ENCODE measurements around the gene ADAMTS14.

Gene ADAMTS14

DNA sequence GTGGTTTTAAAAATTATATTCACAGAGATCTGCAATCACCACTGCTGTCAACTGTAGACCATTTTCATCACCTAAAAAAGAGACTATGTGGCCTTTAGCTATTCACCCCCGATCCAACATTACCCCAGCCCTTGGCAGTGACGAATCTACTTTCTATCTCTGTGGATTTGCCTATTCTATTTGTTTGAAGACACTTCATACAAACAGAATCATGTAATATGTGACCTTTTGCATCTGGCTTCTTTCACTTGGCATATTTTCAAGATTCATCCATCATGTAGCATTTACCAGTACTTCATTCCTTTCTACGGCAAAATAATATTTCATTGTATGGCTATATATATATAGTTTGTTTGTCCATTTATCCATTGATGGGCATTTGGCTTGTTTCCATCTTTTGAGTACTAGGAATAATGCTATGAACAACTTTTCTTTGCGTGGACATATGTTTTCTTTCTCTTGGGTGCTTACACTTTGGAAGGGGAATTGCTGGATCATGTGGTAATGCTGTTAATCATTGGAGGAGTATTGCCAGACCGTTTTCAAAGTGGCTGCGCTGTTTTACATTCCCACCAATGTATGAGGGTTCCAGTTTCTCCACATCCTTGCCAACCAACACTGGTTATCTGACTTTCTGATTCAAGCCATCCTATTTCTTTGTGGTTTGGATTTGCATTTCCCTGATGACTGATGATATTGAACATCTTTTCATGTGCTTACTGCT lies 22.3 kb downstream of the ADAMTS14 start:
- Histone ChIP-seq H3K4me3 (ENCODE audit: low read depth, low read length) (no peak overlapping the region), H3K9me3 (ENCODE audit: control insufficient read depth, low read length) (no peaks in the 10 kb centered on the region), H3K79me2 (no peaks in the 10 kb centered on the region), H3K9ac (no peak overlapping the region), H3K4me1 (no peaks in the 10 kb centered on the region), H3K36me3 (ENCODE audit: control insufficient read depth, insufficient read depth, low read length) (no peaks in the 10 kb centered on the region), H3K27ac (no peak overlapping the region), H3K27me3 (ENCODE audit: control insufficient read depth, insufficient read depth, low read length) (no peaks in the 10 kb centered on the region), H3K4me2 (ENCODE audit: low read length) (no peak overlapping the region), H2AFZ (no peak overlapping the region)
- TF ChIP-seq, protein P1, sequence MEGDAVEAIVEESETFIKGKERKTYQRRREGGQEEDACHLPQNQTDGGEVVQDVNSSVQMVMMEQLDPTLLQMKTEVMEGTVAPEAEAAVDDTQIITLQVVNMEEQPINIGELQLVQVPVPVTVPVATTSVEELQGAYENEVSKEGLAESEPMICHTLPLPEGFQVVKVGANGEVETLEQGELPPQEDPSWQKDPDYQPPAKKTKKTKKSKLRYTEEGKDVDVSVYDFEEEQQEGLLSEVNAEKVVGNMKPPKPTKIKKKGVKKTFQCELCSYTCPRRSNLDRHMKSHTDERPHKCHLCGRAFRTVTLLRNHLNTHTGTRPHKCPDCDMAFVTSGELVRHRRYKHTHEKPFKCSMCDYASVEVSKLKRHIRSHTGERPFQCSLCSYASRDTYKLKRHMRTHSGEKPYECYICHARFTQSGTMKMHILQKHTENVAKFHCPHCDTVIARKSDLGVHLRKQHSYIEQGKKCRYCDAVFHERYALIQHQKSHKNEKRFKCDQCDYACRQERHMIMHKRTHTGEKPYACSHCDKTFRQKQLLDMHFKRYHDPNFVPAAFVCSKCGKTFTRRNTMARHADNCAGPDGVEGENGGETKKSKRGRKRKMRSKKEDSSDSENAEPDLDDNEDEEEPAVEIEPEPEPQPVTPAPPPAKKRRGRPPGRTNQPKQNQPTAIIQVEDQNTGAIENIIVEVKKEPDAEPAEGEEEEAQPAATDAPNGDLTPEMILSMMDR (IDR thresholded peaks at IDR 0.05), result no peak

DNA sequence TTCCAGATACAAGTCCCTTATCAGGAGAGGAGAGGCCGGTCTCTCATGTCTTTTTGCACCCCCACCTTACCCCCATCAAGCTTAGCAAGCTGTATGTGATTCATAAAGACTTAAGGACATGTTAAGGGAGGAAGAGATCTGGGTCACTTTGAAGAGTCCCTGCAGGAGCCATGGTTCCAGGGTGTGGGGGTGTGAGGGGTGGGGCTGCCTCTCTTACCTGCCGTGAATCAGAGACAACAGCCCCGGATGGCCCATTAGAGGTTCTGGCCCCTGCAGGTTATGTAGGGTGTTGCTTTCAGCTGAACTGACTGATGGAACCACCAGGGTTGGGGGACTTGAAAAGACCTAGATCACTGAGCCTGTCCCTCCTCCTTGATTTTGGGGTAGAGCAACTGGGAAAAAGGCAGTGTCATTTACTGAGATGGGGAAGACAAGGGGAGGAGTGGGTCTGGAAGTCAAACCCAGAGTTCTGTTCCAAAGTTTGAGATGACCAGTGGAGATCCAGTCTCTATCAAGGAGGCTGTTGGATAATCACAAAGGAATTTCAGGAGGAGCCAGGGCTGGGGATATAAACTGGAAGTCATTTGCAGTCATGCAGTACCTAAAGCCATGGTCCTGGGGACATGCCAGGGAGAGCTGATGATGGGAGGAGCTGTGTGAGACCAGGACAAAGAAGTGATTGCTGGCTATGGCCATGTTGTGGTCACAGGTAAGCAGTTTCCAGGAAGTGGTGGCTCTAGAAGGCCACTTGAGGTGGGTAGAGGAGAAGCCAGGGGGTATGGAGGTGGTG lies 23.1 kb downstream of the ADAMTS14 start:
- Histone ChIP-seq H3K4me3 (ENCODE audit: low read depth, low read length) (no peak overlapping the region), H3K79me2 (no peaks in the 10 kb centered on the region), H2AFZ (no peak overlapping the region), H3K4me2 (ENCODE audit: low read length) (no peak overlapping the region), H3K9ac (no peak overlapping the region), H3K4me1 (no peaks in the 10 kb centered on the region), H3K9me3 (ENCODE audit: control insufficient read depth, low read length) (no peaks in the 10 kb centered on the region), H3K36me3 (ENCODE audit: control insufficient read depth, insufficient read depth, low read length) (no peaks in the 10 kb centered on the region), H3K27ac (no peak overlapping the region), H3K27me3 (ENCODE audit: control insufficient read depth, insufficient read depth, low read length) (no peaks in the 10 kb centered on the region)
- TF ChIP-seq, protein P1 (IDR thresholded peaks at IDR 0.05), result no peak

- Histone ChIP-seq H3K4me2 (ENCODE audit: low read length) (no peak overlapping the region), H3K27ac (no peak overlapping the region), H3K9ac (no peak overlapping the region), H3K4me3 (ENCODE audit: low read depth, low read length) (no peak overlapping the region), H3K79me2 (no peaks in the 10 kb centered on the region), H3K4me1 (no peaks in the 10 kb centered on the region), H3K27me3 (ENCODE audit: control insufficient read depth, insufficient read depth, low read length) (no peaks in the 10 kb centered on the region), H3K9me3 (ENCODE audit: control insufficient read depth, low read length) (no peaks in the 10 kb centered on the region), H2AFZ (no peak overlapping the region), H3K36me3 (ENCODE audit: control insufficient read depth, insufficient read depth, low read length) (no peaks in the 10 kb centered on the region)
- TF ChIP-seq, protein P1 (IDR thresholded peaks at IDR 0.05), result no peak
Observed at GRCh38 chr10:70698211-70698610, 25.9 kb downstream of the ADAMTS14 start.

DNA sequence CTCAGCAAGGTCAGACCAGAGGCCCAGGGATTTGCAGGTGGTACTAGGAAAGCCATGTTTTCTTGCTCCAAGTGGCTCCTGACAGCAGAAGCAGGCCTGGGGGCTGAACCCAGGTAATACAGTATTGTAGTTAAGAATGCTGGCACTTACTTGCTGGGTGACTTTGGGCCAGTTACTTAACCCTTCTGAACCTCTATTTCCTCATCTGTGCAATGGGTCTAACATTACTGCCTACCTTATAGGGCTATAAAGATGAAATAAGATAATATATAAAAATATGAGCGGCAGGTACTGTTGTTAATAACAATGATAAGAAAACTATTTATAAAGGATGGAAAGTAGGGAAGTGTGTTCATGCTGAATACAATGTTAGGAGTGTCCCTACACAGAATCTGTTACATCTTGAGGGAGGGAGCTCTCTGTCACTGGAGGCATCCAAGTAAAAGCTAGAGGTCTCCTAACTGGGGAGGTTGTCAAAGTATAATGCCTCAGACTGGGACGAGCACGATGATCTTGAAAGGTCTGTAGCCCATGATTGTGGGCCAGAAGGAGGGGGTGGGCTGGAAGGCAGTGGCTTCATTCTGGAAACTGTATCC lies 26.9 kb downstream of the ADAMTS14 start:
- Histone ChIP-seq H3K36me3 (ENCODE audit: control insufficient read depth, insufficient read depth, low read length) (no peaks in the 10 kb centered on the region), H3K9ac (no peak overlapping the region), H3K27ac (no peak overlapping the region), H3K4me1 (no peaks in the 10 kb centered on the region), H3K4me3 (ENCODE audit: low read depth, low read length) (no peak overlapping the region), H3K79me2 (no peaks in the 10 kb centered on the region), H3K9me3 (ENCODE audit: control insufficient read depth, low read length) (no peaks in the 10 kb centered on the region), H2AFZ (no peak overlapping the region), H3K27me3 (ENCODE audit: control insufficient read depth, insufficient read depth, low read length) (no peaks in the 10 kb centered on the region), H3K4me2 (ENCODE audit: low read length) (no peak overlapping the region)
- TF ChIP-seq, protein P1 (IDR thresholded peaks at IDR 0.05), result no peak

Data from parathyroid adenoma (tissue), 2 donors.